OCI-LY1 (cell line): ENCODE results near the gene TMEM144.

Experiments used
- CTCF ChIP-seq: fragments of 200-600 bp; sonication (generic), shearing (Covaris generic); IDR thresholded peaks from 2 replicates; pipeline ENCODE4 v1.5.1; 2017; ENCODE audit warnings: mild to moderate bottlenecking, antibody characterized with exemption, low read length, moderate library complexity, mixed read lengths
- EZH2 ChIP-seq: fragments of 200-600 bp; sonication (generic), shearing (Covaris generic); IDR thresholded peaks from 2 replicates; pipeline ENCODE4 v1.8.0; 2017; ENCODE audit warnings: borderline replicate concordance, mixed run types, mild to moderate bottlenecking, antibody characterized with exemption, low read length, moderate library complexity, mixed read lengths

GRCh38 chr4:158203436-158203835 is 6.8 kb upstream of the TMEM144 start:
- TF ChIP-seq CTCF (no peak), EZH2 (no peak)
